Amygdala (tissue), 56 donors: ENCODE data around the gene GSTM3.
"Not testable (repeated sequence)": the region's sequence is repeated elsewhere in the genome, so short reads cannot be mapped to it uniquely, and the experiment has no call there.

Experiments
- DNase-seq, 56 donors: peaks; one replicate each; lab custom pipeline; 2025; lab: John Stamatoyannopoulos, UW

GSTM3 gene

DNA sequence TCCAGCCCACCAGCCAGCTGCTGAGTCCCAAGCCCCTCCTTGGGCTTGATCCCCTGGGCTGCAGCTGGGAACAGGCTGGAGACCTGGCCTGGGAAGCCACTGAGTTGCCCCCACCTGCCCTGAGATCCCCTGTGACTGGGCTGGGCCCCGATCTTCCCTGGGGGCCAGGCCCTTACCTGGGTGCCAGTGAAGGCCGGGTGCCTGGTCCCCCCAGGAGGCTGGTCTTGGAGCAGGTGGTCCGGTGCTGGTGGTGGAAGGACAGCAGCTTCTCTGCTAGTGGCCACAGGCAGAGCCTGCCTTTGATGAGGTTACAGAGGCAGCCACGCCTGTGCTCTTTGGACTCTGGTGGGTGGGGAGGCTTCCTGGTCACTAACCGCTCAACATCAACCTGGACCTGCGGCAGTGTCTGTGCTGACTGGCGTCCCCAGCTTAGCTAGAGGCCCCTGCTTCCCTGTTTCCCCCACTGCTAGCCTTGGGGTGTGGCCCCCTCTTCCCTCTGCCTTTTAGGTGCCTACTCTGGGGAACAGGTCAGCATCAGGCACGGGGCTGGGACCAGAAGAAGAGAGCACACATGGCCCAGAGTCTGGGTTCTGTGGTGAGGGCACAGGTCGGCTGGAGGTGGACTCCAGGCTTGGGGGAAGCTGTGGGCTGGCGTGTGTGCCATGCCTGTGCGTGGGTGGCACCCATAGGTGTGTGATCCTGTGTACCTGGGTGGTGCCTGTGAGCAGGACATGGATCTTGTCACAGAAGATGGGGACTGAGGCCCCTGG, 23.0 kb upstream of the GSTM3 start, which contains the start of gene EPS8L3:
EPS8L3 (minus strand) TSS at position 278 of the 770 bp plus-strand sequence. CDS start 2,174 bp downstream, outside the sequence.
- DNase-seq: no peak

DNA sequence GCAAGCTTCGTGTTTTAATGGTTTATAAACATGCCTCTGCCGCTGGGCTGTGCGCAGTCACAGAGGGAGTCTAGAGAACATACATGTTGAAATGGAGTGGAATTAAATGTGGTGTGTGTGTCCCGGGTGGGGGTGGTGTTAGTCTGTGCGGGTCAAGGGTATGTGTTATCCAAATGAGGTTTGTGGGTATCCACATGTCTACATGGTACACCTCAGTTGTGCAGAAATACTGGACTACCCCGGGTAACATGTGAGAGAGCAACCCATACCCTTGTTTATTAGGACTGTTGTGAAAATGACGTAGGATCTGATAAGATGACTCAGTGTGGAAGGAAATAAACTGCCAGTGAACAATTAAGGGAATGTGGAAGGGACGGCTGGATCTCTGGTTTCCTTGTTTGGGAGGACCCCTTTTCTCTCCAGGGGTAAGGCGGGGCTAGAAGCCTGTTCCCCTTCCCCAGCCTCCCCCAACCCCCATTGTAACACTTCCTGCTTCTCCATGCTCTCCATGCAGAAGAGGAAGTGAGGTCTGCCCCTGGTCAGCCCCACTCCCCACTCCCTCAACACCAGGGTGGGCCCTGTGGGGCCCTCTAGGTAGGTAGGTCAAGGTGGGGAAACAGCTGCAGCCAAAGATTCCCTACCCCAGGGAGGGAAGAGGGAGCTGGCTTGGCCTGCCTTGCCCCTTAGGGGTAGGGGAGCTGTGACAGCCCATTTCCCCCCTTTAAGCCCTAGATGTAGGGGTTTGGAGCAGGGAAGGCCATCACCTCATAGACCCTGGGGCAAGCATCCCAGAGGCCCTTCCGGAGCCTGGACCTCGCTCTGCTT, 22.2 kb upstream of the GSTM3 start:
- DNase-seq: peak in 1 of 56 donors; percentile 30

DNA sequence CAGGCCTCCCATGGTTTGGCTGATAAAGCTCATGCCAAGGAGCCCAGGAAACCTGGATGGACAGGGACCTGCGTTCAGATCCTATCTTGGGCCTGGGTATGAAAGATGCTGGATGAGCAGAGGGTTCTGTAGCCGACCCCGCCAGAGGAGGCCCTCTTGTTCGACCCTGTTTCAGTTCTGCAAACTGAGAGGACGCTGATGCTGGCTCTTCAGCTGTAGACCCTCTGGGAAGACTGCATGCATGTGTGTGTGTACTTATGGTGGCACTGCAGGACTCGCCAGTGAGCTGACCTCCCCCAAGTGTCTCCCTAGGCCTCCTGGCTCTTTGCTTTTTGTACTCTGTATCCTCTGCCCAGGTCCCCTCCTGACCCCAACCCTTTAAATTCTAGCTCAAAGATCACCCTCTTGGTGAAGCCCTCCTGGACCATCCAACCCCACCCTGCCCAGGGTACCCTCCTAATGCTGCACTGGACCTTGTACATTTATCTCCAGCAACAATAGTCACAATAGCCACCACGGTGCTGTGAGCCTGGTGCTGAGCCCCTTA, 21.3 kb upstream of the GSTM3 start:
- DNase-seq: no peak

DNA sequence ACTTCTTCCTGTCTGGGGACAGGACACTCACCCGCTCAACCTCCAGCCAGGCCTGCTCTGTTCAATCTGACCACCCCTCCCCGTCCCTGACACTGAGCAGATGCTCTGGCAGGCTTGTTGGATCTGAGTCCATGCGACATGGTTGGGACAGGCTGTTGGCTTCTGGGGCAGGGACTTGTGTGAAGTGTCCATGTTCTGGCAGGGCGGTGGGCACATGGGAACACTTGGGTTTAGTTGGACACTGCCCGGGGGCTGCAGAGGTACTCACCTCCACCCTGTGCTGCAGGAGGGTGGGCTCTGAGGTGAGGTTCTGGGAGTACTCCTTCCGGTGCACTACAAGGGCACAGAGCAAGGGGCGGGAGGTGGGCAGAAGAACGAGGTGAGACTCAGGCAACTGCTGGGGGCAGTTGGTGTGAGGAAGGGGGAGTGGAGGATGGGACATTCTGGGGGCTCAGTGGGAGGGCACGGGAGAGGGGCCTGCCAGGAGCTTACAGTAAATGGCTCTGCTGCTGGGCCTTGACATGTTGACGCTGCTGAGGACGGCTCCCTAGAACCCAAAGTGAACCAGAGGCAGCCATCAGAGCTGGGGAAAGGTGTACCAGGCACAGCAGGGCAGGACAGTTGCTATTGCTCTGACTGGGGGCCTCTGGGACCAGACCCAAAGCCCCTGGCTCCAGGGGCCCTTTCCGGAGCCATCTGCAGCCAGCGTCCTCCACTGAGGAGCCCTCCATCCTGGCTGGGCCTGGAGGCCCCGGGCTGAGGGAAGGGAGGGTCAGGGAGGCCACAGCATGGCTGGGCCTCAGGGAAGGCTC, 20.6 kb upstream of the GSTM3 start:
- DNase-seq: peak in 1 of 56 donors; percentile 30

DNA sequence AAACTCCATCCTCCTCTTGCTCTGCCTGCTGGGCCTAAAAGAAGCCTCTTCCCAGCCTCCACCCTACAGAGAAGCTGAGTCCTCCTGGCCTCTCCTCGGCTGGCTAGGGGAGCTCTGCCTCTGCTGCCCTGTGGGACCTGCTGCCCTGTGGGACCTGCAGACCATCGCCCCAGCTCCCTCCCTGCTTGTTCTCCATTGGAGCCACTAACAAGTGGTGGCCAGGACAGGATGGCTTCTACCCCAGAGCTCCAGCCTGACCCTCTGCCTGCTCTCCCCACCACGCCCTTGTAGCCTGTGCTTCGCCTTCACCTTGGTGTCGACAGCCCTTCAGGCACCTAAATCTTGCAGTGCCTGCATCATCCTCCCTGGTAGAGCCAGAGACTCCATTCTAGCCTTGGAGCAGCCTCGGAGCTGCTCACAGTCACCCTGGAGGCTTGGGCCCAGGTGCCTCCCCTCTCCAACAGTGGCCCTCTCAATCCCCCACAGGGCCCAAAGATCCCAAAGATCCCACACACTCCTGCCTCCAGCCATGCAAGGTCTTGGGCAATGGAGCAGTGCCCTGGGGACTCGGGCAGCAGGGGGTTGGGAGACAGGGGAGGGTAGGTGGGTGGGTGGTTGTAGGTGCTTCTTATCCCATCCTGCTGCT, 19.9 kb upstream of the GSTM3 start:
- no peak for DNase-seq

DNA sequence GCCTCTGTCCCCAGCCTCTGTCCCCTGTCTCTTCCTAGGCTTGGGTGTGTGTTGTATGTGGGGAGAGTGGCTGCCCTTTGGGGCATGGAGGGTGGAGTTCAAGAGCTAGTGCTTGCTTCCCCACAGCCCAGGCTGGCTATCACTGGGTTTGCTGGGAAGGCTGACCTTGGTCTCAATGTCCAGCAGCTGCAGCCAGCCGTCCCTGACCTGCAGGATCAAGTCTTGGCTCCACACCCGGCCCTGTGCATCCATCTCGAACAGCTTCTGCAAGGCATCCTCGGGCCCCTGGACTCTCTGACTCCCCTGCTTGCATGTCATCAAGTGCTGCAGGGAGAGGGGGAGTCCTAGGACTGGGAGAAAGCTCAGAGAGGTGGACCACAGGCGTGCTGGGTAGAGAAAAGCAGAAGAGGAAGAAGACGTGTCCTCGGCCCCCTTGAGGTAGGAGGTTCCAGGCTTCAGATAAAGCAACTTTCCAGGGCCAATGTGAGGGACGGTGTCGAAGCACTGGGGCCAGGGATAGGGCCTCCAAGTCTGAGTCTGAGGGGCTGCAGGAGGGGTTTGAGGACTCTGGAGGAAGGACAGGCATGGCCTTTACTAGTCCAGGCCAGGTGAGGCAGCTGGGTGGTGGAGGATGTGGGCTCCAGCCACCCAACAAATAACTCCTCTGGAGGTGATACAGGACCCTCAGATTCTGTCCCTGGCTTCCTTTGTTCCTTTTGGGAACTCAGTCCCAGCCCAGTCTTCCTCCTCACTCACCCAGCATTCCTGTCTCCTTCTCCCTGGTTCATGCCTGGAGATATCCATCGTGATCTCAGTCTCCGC, 18.9 kb upstream of the GSTM3 start:
- DNase-seq: no peak

DNA sequence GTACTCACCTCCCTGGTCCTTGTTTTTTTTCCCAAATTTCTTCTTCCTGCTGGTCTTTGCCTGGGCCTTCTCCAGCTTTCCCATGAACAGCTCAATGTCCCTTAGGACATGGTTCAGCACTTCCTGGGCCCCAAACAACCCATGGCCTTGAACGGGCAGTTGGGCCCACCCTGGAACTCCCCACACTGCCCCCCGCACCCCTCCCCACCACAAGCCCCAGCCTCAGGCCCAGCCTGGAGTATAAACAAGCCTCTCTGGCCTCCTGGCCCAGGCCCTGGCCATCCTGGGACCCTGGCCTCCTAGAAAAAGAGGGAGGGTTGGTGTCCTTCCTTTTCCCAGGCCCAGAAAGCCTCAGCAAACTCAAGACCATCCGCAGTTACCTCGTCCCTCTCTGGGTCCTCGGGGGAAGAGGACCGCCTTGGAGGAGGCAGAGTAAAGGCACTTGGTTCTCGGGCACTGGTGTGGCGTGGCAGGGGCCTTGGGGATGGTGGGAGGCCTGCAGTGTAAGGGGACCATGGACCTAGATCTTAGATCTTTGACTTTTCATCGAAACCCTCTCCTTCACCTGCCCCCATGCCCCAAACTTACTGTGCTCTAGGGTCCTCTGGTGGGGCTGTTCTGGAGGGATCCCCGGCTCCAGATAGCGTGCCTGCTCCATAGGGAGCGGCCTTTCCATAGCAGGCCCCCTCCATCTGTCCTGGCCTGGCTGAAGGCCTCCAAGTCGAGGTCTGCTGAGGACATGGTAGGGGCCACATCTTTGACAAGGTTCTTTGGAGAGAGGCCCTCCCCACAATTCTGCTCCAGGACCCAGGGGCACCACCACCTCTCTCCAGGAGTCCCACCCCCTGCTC, 17.3 kb upstream of the GSTM3 start:
- DNase-seq: no peak

DNA sequence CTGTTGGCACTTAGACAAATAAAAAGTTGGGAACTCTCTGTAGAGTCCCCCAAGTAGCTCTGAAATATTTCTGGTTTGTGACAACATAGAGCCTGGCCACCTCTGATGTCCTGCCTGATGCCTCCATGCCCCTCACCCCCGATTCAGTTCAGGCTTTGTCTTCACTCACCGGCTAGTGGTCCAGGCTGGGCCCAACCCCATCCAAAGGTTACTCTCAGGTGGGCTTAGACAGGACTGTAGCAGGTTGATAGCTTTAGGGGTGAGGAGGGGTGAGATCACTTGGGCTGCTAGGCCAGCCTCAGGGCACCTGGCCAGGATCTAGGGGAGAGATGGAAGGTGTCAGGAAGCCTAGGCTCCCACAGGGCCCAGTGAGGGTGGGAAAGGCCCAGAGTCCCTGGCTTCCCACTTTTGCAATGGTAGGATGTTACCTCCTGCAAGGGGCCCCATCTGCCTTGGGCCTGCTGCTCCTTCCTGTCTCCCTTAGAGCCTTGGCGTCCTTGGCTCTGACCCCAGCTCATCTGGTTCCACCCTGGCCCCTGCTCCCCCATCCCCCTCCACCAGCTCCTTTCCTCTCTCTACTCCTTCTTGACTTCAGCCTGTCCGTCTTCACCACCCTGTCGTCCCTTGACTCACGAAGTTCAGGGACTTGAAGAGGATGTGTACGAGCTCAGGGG, 16.1 kb upstream of the GSTM3 start:
- DNase-seq: no peak

DNA sequence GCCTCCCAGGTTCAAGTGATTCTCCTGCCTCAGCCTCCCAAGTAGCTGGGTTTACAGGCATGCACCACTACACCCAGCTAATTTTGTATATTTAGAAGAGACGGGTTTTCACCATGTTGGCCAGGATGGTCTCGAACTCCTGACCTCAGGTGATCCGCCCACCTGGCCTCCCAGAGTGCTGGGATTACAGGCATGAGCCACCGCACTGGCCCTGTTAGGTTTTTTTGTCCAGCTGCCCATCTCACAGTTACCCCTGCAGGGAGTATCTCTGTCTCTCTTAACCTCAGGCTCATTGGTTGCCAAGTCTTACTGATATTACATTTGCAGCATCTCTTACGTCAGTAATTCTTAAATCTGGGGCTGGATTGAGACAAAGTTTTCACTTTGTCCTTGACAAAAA, 15.5 kb upstream of the GSTM3 start:
- not testable (repeated sequence) for DNase-seq

DNA sequence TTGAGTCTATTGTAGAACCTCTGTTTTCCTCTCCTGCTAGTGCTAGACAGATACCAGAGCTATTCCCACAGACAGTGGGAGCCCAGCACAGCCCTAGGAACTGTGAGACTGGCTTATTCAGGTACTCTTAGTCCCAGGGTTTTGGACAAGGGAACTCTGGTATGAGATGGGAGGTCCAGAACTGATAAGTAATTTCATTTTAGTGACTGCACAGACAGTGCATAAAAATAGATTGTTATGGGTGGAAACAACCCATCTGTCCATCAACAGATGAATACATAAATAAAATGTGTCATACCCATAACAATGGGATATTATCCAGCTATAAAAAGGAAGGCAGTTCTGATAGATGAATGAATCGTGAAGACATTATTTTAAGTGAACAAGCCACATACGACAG, 13.9 kb upstream of the GSTM3 start:
- no peak for DNase-seq

DNA sequence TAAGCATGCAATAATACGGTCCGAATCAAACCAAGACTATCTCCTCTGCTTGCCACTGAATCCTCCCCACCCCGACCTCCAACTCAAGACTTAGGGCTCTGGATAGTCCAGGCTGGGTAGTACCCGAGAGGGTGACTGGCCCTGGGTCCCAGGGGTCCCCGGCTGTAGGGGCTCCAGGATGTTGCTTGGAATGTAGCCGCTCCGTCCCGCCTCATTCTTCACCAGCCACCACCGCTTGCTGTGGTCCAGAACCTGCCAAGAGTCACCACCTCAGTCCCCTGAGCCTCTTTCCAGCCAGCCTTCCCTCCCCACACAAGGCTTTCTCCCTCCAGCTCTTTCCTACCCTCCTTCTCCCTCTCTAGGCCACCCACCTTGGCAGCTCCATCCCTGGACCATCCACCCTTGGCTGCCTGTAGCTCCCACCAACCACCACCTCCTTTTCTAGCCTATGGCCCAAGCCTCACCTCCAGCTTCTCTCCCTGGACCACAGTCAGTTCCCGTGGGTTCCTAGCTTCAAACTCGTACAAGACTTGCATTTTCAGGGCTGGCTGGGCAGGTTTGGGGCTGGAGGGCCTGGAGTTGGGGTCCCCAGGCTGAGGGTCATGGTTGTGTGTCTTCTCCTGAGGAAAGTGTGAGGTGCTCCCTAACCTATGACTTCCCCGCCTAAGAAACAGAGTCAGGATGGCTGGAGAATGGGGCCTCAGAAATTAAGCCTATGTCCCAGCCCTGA, 10.9 kb upstream of the GSTM3 start:
- no peak for DNase-seq

DNA sequence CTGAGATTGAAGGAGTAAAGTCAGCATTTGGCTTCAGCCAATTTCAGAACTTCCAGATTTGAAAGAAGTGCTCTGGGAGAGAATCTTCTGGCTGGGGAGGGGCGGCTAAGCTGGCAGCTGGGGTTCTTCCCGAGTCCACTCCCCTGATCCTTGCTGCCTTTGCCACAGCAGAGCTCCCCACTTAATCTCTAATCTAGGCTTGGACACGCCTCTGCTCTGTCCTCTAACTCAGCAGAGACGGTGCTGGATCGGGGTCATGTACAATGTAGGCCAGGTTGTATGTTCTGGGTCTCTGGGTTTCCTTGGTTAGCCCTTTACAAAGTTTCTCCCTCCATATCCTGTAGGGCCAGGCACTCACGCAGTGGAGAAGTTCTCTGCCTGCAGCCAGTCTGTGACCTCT, 10.1 kb upstream of the GSTM3 start:
- DNase-seq: no peak

DNA sequence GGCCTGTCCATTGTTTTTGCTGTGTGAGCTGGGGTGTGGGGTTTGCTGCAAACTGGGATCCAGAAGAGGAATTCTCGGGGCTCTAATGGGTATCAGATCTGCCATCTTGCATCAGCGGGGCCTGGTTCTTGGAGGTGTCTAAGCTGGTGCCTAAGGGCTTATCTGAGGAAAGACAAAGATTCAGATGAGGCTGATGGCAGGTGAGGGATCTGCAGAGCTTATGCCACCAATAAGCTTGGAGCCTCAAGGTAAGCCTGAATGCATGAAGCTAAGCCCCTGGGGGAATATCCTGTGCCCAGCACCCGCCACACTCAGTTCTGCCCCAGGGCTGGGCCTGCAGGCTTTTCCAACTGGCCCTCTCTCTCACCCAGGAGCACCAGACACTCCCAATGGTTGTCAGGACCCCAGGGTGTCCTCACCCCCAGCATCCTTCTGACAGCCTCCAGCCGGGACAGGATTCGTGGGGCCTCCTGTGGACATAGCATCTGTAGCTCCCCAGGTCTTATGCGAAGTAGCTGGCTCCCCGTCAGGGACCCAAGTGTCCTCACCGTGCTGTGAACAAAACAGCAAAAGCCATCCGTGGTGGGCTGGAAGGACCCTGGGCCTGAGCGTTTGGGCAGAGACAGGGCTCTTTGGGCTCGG, 9.5 kb upstream of the GSTM3 start:
- no peak for DNase-seq

DNA sequence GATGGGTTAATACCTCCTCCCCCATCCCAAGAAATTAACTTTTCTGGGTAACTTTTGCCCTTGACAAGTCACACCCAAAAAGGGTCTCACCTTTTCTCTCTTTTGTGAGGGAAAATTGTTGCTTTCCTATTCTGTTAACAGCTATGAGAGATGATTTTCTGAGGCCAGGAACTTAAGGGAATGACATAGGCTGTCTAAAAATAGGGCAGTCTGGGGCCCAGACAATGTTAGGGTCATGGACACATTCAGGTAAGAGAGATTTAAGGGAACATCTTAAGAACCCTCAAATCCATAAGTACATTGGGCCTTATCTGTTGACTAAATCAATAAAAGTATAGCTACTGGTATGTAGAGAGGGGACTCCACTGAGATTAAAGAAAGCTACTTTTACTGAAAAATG, 8.4 kb upstream of the GSTM3 start:
- DNase-seq: no peak

DNA sequence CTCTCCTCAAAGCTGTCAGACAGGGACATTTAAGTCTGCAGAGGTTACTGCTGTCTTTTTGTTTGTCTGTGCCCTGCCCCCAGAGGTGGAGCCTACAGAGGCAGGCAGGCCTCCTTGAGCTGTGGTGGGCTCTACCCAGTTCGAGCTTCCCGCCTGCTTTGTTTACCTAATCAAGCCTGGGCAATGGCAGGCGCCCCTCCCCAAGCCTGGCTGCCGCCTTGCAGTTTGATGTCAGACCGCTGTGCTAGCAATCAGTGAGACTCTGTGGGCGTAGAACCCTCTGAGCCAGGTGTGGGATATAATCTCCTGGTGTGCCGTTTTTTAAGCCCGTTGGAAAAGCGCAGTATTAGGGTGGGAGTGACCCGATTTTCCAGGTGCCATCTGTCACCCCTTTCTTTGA, 7.5 kb upstream of the GSTM3 start:
- not testable (repeated sequence) for DNase-seq
